GM06990 (cell line): ENCODE measurements around the gene ASPSCR1.

Experiments used
- DNase-seq: peaks from one replicate; pipeline ENCODE4 v3.0.0-alpha.2; 2011; ENCODE audit not compliant: insufficient read length; ENCODE audit errors: extremely low read depth
- H3K27me3 ChIP-seq: replicated peaks from 2 replicates; pipeline ENCODE4 v1.6.0; 2011; ENCODE audit warnings: low read length; ENCODE audit not compliant: control insufficient read depth, insufficient read depth
- H3K36me3 ChIP-seq: 2 replicates; pipeline ENCODE4 v1.5.1; 2011; ENCODE audit warnings: low read length; ENCODE audit not compliant: control insufficient read depth, insufficient read depth
- H3K4me3 ChIP-seq: replicated peaks from 2 replicates; pipeline ENCODE4 v1.5.1; 2011; ENCODE audit warnings: low read depth, mild to moderate bottlenecking, control low read depth, low read length
- CTCF ChIP-seq: IDR thresholded peaks from 2 replicates; pipeline ENCODE4 v1.5.1; 2011; ENCODE audit warnings: low read length, control low read depth, mild to moderate bottlenecking, inconsistent platforms; ENCODE audit not compliant: insufficient read depth, poor library complexity, severe bottlenecking

The ASPSCR1 gene

DNA sequence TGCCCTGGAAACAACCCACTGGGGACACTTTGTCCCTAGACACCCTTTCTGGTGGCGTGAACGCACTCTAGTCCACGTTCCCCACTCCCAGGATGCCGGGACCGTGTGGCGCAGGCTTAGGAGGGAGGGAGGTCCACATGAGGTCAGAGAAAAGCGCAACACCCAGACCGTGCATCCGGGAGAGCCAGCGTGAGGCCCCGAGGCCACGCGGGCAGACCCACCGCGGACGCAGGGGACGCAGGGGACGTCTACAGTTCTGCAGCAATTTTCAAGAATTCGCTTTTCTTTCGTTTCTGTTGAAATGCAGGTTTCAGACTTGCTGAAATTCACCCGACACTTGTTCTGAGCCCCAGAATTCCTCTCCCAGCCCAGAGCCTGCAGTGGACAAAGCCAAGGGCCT is 69.5 kb downstream of the ASPSCR1 start:
- Histone ChIP-seq H3K27me3 (no peaks in the 10 kb centered on the region), H3K4me3 (no peak overlapping the region), H3K36me3 (peaks cover 2% of the 10 kb centered on the region)
- DNase-seq = no peak
- no peak for TF ChIP-seq CTCF

- DNase-seq = no peak
- H3K36me3 ChIP-seq = peaks cover 2% of the 10 kb centered on the region
- no peak for TF ChIP-seq CTCF
- no peak overlapping the region for H3K4me3 ChIP-seq
- no peaks in the 10 kb centered on the region for H3K27me3 ChIP-seq
Measured at GRCh38 chr17:82047379-82047778, 70.0 kb downstream of the ASPSCR1 start.

DNA sequence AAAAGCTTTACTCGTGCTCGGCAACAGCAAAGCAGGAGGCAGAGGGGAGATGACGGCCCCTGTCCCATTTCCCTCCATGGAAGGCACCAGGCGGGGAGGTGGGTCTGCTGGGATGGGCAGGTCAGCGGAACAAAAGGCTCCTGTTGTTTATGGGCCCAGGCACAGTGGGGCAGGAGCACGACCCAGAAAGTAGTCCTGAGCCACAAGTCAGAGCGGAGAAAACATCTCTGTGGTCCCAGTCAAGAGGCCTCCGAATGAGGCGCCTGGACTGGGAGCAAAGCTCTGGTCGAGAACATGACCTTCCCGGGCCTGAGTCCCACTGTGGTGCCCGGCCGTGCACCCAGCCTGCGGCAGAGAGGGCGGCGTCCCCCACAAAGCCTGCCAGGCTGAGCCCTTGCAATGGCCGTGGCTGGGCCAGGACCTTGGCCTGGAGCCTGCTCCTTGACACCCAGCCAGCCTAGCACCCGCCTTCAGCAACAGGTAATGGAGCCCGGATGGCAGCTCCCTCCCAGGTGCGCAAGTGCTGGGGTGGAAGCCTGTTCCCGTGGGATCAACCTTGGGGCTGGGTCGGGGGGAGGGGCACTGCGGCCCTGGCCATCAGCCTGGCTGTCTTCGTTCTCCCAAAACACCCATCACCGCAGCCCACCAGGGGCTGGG is 70.6 kb downstream of the ASPSCR1 start:
- no peak for DNase-seq
- no peaks in the 10 kb centered on the region for H3K27me3 ChIP-seq
- TF ChIP-seq CTCF = no peak
- H3K4me3 ChIP-seq = no peak overlapping the region
- peaks cover 2% of the 10 kb centered on the region for H3K36me3 ChIP-seq

DNA sequence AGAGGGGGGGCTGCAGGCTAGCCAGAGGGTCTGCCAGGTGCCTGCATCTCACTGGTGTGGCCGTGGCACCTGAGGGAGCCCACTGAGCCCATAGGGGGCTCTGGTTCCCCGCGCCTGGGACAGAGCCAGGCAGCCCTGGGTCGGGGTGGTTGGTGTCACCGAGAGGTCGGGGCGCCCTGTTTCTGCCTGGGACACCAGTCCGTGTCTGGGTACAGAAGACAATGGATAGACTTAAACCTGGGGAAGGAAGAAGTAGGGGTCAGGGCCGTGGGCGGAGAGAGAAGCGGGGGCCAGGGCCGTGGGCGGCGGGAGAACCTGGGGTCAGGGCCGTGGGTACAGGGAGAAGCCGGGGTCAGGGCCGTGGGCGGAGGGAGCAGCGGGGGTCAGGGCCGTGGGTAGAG is 71.1 kb downstream of the ASPSCR1 start:
- peak; percentile 10 for DNase-seq
- Histone ChIP-seq H3K4me3 (no peak overlapping the region), H3K36me3 (peaks cover 2% of the 10 kb centered on the region), H3K27me3 (no peaks in the 10 kb centered on the region)
- no peak for TF ChIP-seq CTCF

- TF ChIP-seq CTCF = no peak
- H3K4me3 ChIP-seq = no peak overlapping the region
- no peak for DNase-seq
- H3K27me3 ChIP-seq = no peaks in the 10 kb centered on the region
- H3K36me3 ChIP-seq = peaks cover 3% of the 10 kb centered on the region
Measured at GRCh38 chr17:82049106-82049505, 71.7 kb downstream of the ASPSCR1 start.

GRCh38 chr17:82049521-82049971 is 72.1 kb downstream of the ASPSCR1 start:
- H3K4me3 ChIP-seq = no peak overlapping the region
- TF ChIP-seq CTCF = no peak
- H3K27me3 ChIP-seq = no peaks in the 10 kb centered on the region
- DNase-seq = peak; percentile 9
- peaks cover 5% of the 10 kb centered on the region for H3K36me3 ChIP-seq
